Suprapubic skin (tissue), 4 donors: Measurements from ENCODE around the gene FMN1.

Source experiments
- CTCF ChIP-seq, 2 donors: fragments of 200-600 bp in 1 of 2; fragments of 450-650 bp in 1 of 2; sonication (generic) in 1 of 2; IDR thresholded peaks; one replicate each; pipeline ENCODE4 v1.5.1; 2016 to 2019; ENCODE audit warnings: antibody characterized with exemption in 2 of 2, mild to moderate bottlenecking in 1 of 2, moderate library complexity in 1 of 2
- POLR2A ChIP-seq, 2 donors: fragments of 450-650 bp; IDR thresholded peaks; one replicate each; pipeline ENCODE4 v1.6.1; 2017; ENCODE audit warnings: antibody characterized with exemption in 2 of 2, mild to moderate bottlenecking in 2 of 2, moderate library complexity in 2 of 2
- POLR2AphosphoS5 ChIP-seq, 3 donors: sonication (generic); formaldehyde crosslinking; IDR thresholded peaks; one replicate each; pipeline ENCODE4 v1.6.1; 2017; ENCODE audit warnings: antibody characterized with exemption in 3 of 3

GRCh38 chr15:32750979-32751378 is 443.5 kb downstream of the FMN1 start:
- TF ChIP-seq CTCF (IDR thresholded peaks at IDR 0.05), result no peak
- no peak for TF ChIP-seq POLR2AphosphoS5 (IDR thresholded peaks at IDR 0.05)
- TF ChIP-seq POLR2A (IDR thresholded peaks at IDR 0.05), result no peak
